ENCODE data around the gene EBF3.

Gene EBF3

GRCh38 chr10:129884398-129885078 is 79.5 kb downstream of the EBF3 start:
- H3K79me2 ChIP-seq (ENCODE audit: insufficient read depth, low read length): no peaks in the 10 kb centered on the region
- DNase-seq (no peak), ATAC-seq (ENCODE audit: insufficient read depth, low read depth) (no peak)
- no peak overlapping the region for H3K4me2 ChIP-seq (ENCODE audit: insufficient read depth, low read length)
- H3K9ac ChIP-seq (ENCODE audit: low read depth, low read length): no peak overlapping the region
- peaks cover 11% of the 10 kb centered on the region; the same call in 1 of the 2 replicates for H3K4me1 ChIP-seq (ENCODE audit: insufficient read depth, low read length)
- peaks cover 3% of the 10 kb centered on the region for H3K27me3 ChIP-seq (ENCODE audit: insufficient read depth, low read length, poor library complexity)
- no peaks in the 10 kb centered on the region for H4K20me1 ChIP-seq (ENCODE audit: insufficient read depth, low read length)
- H3K9me3 ChIP-seq (ENCODE audit: insufficient read depth, low read length, severe bottlenecking): no peaks in the 10 kb centered on the region
- H3K27ac ChIP-seq (ENCODE audit: low read length): no peak overlapping the region
- no peak overlapping the region for H2AFZ ChIP-seq (ENCODE audit: low read depth, low read length)
- no peak overlapping the region for H3K4me3 ChIP-seq (ENCODE audit: low read depth in 1 of 2, low read length in 2 of 2)
- no peaks in the 10 kb centered on the region for H3K36me3 ChIP-seq (ENCODE audit: insufficient read depth, low read length)
- TF ChIP-seq CTCF (IDR thresholded peaks at IDR 0.05; ENCODE audit: borderline replicate concordance, extremely low read depth, low read length, poor library complexity, severe bottlenecking) (no peak), EZH2 (IDR thresholded peaks at IDR 0.05; ENCODE audit: borderline replicate concordance, low read depth, low read length, severe bottlenecking) (no peak)

GRCh38 chr10:129883626-129884397 is 80.3 kb downstream of the EBF3 start:
- Histone ChIP-seq H3K4me3 (ENCODE audit: low read depth in 1 of 2, low read length in 2 of 2) (no peak overlapping the region), H3K79me2 (ENCODE audit: insufficient read depth, low read length) (no peaks in the 10 kb centered on the region), H2AFZ (ENCODE audit: low read depth, low read length) (no peak overlapping the region), H3K9me3 (ENCODE audit: insufficient read depth, low read length, severe bottlenecking) (no peaks in the 10 kb centered on the region), H4K20me1 (ENCODE audit: insufficient read depth, low read length) (no peaks in the 10 kb centered on the region), H3K9ac (ENCODE audit: low read depth, low read length) (no peak overlapping the region), H3K36me3 (ENCODE audit: insufficient read depth, low read length) (no peaks in the 10 kb centered on the region), H3K4me2 (ENCODE audit: insufficient read depth, low read length) (no peak overlapping the region), H3K27me3 (ENCODE audit: insufficient read depth, low read length, poor library complexity) (peaks cover 3% of the 10 kb centered on the region), H3K4me1 (ENCODE audit: insufficient read depth, low read length) (peaks cover 11% of the 10 kb centered on the region; the same call in 1 of the 2 replicates), H3K27ac (ENCODE audit: low read length) (no peak overlapping the region)
- TF ChIP-seq EZH2 (IDR thresholded peaks at IDR 0.05; ENCODE audit: borderline replicate concordance, low read depth, low read length, severe bottlenecking) (no peak), CTCF (IDR thresholded peaks at IDR 0.05; ENCODE audit: borderline replicate concordance, extremely low read depth, low read length, poor library complexity, severe bottlenecking) (no peak)
- DNase-seq: no peak
- no peak for ATAC-seq (ENCODE audit: insufficient read depth, low read depth)

- Histone ChIP-seq H3K4me1 (ENCODE audit: insufficient read depth, low read length) (peaks cover 11% of the 10 kb centered on the region; the same call in 1 of the 2 replicates), H4K20me1 (ENCODE audit: insufficient read depth, low read length) (no peaks in the 10 kb centered on the region), H3K36me3 (ENCODE audit: insufficient read depth, low read length) (no peaks in the 10 kb centered on the region), H3K9me3 (ENCODE audit: insufficient read depth, low read length, severe bottlenecking) (no peaks in the 10 kb centered on the region), H3K27ac (ENCODE audit: low read length) (no peak overlapping the region), H3K9ac (ENCODE audit: low read depth, low read length) (no peak overlapping the region), H3K79me2 (ENCODE audit: insufficient read depth, low read length) (no peaks in the 10 kb centered on the region), H2AFZ (ENCODE audit: low read depth, low read length) (no peak overlapping the region), H3K4me2 (ENCODE audit: insufficient read depth, low read length) (no peak overlapping the region), H3K4me3 (ENCODE audit: low read depth in 1 of 2, low read length in 2 of 2) (no peak overlapping the region), H3K27me3 (ENCODE audit: insufficient read depth, low read length, poor library complexity) (peaks cover 3% of the 10 kb centered on the region)
- TF ChIP-seq EZH2 (IDR thresholded peaks at IDR 0.05; ENCODE audit: borderline replicate concordance, low read depth, low read length, severe bottlenecking): no peak
- ATAC-seq (ENCODE audit: insufficient read depth, low read depth) (no peak), DNase-seq (no peak)
Observed at GRCh38 chr10:129883029-129883428, 81.0 kb downstream of the EBF3 start.
